Stimulated activated CD4-positive, alpha-beta T cell treated with anti-CD3 and anti-CD28 coated beads, TNF-alpha, amount 100 ng/mL, for 1 hour (primary cell): ENCODE measurements around the gene RASAL2.

ENCODE experiments used
- DNase-seq, 3 donors: peaks; one replicate each; pipeline ENCODE4 v3.0.0-alpha.2; 2020; ENCODE audit warnings: low read depth in 3 of 3, low spot score in 1 of 3

RASAL2 gene

GRCh38 chr1:178486100-178487069 is 392.5 kb downstream of the RASAL2 start:
- no peak for DNase-seq

DNA sequence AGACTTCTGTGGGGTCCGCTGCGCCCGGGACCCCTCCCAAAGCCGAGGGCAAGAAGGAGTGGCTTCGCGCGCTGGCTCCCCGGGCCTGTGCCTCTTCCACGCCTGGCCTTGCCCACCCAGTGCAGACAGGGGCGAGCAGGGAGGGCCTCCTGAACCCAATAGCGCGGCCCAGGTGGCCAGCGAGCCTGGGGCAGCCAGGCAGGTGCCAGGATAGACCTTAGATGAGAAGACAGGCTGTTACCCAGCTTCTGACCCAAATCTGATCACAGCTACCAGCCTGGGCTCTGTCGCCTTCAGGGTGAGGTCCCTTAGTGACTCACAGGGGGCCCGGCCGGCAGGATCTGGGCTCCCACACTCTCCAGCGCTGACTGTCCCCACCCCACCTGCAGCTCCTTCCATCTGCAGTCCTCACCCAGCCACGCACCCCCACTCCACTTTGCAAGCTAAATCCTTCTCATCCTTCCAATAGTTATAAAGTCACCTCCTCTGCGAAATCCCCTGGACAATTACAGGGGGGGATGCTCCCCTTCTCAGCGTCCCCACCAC is 393.2 kb downstream of the RASAL2 start:
- DNase-seq: no peak

- no peak for DNase-seq
Observed at GRCh38 chr1:178488393-178488792, 394.5 kb downstream of the RASAL2 start.

GRCh38 chr1:178489399-178489798 is 395.5 kb downstream of the RASAL2 start:
- no peak for DNase-seq

DNA sequence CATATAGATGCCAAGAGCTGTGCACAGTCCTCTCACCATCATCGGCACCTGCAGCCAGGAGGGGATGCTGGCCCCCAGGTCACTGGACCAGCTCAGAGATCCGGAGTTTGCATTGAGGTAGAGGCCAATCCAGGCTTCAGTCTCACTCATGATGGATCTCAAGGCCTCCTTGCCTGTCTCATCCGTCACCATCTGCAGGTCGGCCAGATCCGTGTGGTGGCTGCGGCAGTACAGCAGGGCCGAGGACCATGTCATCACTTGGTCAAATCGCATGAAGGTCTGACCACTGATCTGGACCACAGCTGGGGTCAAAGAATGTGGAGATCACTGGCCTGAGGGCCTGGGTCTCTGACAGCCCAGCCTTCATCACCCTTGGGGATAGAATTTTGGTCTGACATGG is 396.2 kb downstream of the RASAL2 start:
- DNase-seq: no peak

DNA sequence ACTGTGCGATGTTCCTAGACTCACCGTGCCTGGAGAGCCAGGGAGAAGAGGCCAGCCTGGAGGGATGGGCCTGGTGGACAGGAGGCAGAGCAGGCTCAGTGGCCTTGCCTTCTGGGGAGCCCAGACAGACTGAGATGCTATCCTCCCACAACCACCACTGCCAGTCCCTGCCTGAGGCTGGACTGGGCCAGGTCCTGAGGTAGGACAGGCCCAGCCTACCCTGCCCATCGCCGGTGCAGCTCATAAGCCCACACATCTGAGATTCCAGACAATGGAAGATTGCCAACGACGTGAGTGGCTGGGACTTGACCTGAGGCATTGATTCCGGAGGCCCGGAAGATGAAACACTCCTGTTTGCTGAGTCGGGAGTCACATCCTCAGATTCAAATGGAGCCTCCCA is 397.1 kb downstream of the RASAL2 start:
- no peak for DNase-seq

- no peak for DNase-seq
Observed at GRCh38 chr1:178491721-178492120, 397.8 kb downstream of the RASAL2 start.

GRCh38 chr1:178492341-178492740 is 398.4 kb downstream of the RASAL2 start:
- DNase-seq: no peak

DNA sequence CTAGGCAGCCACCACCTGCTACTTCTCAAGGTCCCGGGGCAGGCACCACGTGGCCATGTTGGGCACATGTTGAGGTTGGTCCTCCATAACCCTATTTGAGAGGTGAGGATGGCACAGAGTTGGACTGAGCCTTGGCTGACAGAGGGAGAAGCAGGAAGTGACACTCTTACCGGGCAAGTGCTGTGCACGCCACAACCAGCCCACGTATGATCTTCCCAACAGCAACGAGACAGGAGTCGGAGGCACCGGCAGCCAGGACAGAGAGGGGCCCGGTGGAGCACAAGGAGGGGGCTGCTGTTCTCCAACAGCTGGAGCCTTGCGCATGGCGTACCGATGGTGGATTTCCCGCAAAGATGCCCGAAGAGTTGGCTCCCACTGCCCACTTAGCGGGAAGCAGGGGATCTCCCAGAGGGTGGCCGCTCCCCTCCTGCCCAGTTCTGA is 399.4 kb downstream of the RASAL2 start:
- DNase-seq: no peak

DNA sequence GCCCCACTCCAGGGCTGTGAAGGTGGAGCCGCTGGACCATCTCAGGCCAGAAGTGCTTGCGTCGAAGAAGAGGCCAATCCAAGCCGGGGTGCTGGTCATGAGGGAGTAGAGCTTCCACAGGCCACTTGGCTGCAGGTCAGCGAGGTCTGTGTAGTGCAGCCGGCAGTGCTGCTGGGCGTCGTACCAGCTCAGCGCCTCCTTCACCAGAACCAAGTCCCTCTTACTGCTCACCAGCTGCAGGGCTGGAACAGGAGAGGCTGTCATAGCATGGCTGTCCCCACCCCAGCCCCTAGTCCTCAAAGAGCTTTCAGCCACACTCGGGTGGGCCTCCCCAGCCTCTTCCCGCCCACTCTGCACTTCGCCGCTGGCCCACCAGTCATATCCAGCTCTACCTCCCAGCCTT is 400.7 kb downstream of the RASAL2 start:
- DNase-seq: no peak

GRCh38 chr1:178495158-178495557 is 401.3 kb downstream of the RASAL2 start:
- DNase-seq: no peak

DNA sequence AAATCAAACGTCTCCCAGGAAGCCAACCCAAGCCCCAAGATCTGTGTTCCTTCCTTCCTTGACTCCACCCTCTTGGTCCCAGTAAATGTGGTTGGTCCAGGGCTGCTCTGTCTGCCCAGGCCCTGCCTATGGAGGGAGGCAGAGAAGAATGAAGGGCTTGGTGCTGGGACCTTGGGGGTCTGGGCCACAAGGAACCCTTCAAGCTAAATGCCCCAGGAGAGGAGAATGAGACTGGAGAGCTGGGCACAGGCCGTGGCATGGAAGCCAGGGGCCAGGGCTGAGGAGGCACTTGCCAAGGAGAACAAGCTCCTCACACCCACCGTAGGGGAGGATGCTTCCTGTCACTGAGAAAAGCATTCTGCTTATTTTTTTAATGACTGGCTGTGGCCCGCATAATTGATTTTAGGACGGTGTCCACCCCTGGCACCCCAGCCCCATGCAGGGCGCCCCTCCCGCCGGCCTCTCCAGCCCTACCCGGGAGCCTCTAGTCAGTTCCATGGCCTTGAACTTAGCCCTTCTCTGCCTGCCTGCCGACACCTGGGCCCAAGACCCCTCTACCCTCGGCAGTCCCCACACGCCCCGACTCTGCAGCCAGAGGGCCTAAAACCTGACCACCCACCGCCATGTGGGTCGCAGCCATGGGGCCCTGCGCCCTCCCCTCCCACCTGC is 402.0 kb downstream of the RASAL2 start:
- no peak for DNase-seq

DNA sequence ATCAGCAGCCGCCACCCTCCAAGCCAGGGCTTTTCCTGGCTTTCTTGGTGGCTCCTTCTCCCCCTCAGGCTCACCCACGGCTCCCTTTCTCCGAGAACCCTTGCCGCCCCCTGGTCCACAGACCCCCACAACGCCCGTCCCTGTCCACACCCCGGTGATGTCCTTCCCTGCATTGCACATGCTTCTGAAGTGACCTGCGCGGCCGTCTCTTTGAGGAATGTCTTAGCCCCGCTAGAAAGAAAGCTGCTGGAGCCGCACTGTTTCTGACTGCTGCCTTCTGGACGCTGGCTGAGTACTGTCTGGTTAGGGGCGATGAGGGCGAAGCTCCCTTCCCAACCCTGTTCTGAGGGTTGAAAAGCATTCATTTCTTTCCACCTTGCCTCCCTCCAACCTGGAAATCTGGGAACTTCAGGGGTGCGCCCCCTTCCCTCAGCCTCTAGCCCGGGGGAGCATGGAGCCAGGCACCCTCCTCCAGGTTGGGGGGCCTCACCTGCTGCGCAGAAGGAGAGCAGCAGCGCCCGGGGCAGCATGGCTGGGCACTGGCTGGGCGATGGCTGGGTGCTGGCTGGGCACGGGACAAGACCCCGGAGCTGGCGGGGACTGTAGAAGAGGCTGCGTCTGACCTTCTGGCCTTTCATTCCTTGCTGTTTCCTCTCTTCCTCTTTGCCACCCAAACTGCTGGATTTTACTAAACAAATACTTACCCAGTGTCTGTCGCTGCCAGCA is 402.7 kb downstream of the RASAL2 start, which contains the start of gene CLEC20A:
Gene CLEC20A (minus strand): TSS at position 555 of the 726 bp plus-strand sequence. CDS start 25 bp downstream, at position 530.
- no peak for DNase-seq

DNA sequence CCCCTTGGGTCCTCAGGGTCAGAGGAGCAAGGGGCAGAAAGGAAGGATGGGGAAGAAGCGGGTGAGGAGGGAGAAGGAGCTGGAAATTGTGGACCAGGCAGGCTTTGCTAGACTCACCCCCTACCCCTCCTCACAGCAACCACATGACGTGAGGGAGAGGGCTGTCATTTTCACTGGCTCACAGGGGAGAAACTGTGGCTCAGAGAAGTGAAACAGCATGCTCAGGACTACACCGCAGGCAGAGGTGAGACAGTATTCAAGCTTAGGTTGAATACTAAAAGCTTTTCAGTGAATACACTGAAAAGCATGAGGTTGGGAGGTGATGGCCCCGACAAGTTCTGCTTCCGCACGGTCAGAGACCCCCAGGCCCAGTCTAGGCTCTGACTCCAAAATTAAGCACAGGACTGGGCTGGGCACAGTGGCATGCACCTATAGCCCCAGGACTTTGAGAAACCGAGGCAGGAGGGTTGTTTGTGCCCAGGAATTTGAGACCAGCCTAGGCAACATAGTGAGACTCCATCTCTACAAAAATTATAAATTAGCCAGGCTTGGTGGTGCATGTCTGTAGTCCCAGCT is 404.1 kb downstream of the RASAL2 start:
- DNase-seq: no peak

DNA sequence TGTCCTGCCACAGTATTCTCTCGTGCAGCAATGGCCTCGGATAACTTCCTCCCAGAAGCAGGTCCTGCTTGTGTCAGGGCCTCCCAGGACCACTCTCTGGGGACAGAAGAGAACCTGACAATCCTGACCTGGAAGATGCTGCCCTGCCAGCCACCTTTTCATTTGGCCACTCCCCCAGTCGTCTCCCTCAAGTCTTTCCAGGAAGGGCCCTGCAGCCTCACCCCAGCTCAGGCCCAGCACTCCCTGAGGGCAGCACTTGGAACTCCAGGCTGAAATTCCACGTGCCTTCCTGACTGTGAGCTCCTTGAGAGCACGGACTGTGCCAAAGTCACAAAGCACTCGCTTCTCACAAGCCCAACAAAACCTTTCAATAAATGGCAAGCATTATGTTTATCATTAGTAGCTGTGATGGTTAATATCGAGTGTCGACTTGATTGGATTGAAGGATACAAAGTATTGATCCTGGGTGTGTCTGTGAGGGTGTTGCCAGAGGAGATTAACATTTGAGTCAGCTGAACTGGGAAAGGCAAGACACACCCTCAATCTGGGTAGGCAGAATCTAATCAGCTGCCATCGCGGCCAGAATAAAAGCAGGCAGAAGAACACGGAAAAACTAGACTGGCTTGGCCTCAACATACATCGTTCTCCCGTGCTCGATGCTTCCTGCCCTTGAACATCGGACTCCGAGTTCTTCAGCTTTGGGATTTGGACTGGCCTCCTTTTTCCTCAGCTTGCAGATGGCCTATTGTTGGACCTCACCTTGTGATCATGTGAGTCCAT is 405.2 kb downstream of the RASAL2 start:
- no peak for DNase-seq

DNA sequence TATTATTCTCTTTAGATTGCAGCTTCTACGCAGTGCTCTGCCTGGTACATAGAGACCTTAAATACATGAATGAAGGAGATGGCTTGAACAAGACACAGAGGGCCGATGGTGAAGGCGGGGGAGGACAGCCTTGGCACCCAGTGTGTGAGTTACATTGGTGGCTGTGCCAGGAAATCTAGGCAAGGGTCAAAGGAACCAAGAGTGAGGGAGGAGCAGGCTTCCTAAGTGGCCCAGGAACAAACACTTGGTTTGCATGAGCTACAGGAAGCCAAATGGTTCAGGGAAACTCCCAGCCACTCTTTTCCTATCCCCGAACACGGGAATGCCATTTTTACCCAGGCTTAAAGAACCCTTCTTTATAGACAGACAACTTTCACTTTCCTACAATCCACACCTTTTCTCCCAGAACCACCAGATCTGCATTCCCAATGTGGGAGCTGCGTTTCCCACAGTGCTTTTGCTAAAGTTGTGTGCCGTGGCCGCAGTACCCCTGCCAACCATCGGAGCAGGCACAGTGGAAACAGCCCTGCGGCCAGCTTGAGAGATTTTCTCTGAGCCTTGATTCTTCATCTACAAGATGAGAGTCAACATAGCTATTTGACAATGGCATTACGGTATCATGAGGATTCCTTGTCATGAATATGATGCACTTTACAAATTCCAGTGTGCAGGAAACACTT is 406.3 kb downstream of the RASAL2 start:
- no peak for DNase-seq

DNA sequence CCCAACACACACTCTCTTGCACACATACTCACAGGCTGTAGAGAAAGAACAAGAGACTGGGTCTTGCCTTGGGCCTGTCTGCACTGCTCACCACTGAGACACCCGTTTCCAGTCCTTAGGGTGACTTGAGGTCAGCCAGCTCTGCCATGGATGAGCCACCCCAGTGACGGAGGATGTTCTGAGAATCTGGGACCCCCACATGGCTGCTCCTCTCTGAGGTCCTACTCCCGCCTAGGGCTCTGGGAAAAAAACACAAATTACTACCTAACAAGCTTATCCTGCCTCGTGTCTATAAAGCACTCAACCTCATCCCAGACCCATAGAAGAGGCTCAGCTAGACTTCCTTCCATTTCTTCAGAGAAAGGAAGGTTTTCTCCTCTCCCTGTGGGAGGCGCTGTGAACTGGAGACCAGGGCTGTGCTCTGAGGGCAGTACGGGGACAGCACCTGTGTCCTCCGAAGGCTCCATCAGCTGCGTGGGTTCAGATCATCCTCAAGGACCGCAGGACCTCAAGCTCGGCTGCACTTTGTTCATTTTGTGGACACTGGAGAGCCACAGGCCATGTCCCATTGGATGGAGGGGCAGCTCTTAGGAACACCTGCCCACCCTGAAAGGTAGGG is 407.1 kb downstream of the RASAL2 start:
- no peak for DNase-seq

GRCh38 chr1:178501705-178502329 is 407.9 kb downstream of the RASAL2 start:
- DNase-seq: peak in 2 of 3 donors; percentile 3 to 16

- no peak for DNase-seq
Observed at GRCh38 chr1:178502330-178502714, 408.4 kb downstream of the RASAL2 start.
